GM18505 (cell line): ENCODE results near the gene PGM2.
"Not testable (repeated sequence)": the region's sequence is repeated elsewhere in the genome, so short reads cannot be mapped to it uniquely, and the experiment has no call there.

Experiments used
- ATAC-seq: cut with Tn5 transposase; IDR thresholded peaks from one replicate; pipeline ENCODE4 v1.9.1; 2021; ENCODE audit not compliant: unreplicated experiment
- POLR2A ChIP-seq: IDR thresholded peaks from 4 replicates; pipeline ENCODE4 v1.6.1; 2011; ENCODE audit warnings: borderline replicate concordance; ENCODE audit not compliant: insufficient read depth, insufficient read length; ENCODE audit errors: extremely low read depth

Gene PGM2

DNA sequence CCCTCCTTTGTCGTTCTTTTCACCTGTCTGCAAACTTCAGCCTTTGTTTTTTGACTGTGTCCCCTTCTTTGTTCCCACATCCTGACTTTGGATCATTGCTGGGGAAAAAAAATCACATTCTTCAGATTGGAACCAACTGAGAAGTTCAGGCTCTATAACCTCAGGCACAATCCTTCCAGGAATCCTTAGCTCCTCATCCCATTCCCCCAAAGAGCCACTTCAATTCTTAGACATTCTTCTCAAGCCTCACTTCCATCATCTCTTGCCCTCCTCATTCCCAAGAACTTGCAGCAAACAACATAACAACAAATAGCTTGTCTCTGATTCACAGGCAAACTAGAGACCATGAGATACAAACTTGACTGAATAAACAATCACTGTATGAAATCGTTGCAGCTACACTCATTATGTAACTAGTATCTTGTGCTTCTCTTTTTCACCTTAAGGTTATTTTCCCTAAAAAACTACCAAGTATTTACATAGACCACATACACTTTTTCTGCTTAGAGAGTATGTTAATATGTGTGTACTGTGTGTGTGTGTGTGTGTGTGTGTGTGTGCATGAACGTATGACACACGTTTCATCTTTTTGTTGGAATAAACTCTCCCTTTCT, 26.4 kb upstream of the PGM2 start:
- no peak for TF ChIP-seq POLR2A
- ATAC-seq, result no peak

DNA sequence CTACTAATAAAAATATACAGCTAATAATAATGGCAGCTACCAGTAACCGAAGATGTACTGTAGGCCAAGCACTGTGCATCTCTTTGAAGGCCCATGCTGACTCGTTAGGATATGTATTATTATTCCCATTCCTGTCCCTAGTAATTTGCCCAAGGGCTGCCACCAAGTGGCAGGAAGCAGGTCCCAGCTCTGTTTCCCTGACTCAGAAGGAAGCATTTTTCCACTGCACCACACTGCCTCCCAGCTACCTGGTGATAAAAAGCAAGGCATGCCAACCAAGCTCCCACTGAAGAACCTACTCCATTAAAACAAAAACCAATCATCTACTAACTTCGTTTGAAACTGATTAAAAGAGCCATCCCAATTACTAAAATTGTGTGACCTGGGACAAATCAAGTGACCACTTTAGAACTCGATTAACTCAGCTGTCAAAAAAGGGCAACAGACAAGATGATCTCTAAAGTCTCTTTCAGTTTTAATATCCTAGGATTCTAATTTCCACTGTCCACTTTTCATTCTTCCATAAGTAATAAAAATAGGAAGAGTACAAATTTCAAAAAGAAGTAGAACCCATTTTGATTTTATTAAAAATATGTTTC, 24.3 kb upstream of the PGM2 start:
- no peak for TF ChIP-seq POLR2A
- no peak for ATAC-seq

DNA sequence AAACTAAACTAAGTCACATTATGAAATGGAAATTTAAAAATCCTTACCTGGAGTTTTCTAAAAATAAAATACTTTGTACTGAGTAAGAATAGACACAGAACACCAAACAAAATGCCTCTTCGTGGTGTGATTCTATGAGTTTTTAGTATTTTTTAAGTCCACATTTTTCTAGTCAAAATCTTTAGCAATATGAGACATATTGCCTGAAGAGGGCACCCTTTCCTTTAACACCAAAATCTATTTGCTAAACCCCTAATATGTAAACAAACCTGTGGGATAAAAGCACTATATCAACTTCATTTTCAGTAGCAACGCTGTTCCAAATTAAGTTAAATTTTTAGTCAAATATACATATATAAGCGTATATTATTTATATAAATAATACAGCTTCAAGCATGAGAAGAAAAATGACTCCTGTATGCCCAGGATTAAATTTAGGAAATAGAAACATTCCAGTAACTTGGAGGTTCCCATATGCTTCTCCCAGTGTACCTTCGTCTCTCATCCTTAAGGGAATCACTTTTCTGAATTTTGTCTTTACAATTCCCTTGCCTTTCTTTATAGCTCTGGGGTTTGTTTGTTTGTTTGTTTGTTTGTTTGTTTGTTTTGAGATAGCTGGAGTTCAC, 23.0 kb upstream of the PGM2 start:
- no peak for TF ChIP-seq POLR2A
- ATAC-seq, result no peak

DNA sequence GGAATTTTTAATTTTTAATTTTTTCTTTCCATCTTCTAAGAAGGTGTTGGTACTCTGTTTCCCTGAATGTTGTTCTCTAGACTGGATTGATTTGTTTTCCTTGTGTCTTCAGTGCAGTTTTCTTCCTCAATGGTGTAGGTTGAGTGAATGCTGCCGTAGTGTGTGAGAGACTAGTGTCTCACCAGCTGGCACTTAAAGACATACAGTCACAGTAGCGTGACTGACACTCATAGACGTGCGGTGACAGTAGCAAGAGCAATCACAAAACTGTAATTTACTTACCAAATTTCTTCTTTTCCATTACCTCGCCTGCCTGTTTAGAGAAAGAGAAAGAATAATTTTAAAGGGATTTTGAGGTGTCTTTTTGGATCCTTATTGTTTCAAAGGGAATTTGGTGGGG, 21.4 kb upstream of the PGM2 start:
- no peak for TF ChIP-seq POLR2A
- no peak for ATAC-seq

DNA sequence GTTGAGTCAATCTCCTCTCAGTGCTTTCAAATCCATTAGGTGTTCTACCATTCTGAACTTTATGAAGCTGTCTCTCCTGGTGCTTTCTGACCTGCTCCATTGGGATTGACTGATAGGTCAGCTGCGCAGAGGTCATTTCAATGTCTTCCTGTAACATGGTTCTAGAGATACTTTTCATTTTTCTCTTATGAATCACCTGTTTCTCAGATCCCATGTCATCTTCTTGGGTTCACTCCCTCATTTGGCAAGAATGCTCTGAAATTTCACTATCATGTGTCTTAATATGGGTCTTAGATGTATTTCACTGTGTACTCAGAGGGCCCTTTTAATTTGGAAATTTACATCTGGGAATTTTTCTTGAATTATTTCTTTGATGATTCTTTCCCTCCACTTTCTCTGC, 13.8 kb upstream of the PGM2 start:
- no peak for ATAC-seq
- TF ChIP-seq POLR2A, result no peak

DNA sequence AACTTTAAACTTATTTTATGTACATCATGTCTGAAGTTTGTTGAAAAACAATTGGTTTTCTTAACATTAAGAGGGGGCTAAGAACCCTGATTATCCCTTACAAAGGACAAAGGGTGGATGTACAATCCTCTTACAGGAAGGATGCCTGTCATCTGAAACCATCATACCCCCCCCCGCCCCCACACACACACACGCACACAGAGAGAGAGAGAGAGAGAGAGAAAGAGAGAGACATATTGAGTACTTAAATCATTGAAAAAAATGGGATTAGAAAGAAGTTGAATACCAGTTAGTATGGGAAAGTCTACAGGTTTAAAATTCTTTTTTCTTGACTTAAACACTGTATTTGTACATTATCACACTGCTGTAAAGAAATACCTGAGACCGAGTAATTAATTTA, 10.9 kb upstream of the PGM2 start:
- no peak for TF ChIP-seq POLR2A

DNA sequence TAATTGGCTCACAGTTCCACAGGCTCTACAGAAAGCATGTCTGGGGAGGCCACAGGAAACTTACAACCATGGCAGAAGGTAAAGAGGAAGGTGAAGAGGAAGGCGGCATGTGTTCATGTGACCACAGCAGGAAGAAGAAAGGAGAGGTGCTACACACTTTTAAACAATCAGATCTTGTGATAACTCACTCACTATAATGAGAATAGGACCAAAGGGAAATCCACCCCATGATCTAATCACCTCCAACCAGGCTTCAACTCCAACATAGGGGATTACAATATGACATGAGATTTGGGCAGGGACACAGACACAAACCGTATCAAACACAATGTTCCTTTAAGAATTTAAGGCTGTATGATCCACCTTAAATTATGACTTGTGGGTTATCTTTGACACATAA, 10.5 kb upstream of the PGM2 start:
- no peak for ATAC-seq
- no peak for TF ChIP-seq POLR2A

More for the DNA sequence above, 10.9 kb upstream of the PGM2 start:
- no peak for ATAC-seq

DNA sequence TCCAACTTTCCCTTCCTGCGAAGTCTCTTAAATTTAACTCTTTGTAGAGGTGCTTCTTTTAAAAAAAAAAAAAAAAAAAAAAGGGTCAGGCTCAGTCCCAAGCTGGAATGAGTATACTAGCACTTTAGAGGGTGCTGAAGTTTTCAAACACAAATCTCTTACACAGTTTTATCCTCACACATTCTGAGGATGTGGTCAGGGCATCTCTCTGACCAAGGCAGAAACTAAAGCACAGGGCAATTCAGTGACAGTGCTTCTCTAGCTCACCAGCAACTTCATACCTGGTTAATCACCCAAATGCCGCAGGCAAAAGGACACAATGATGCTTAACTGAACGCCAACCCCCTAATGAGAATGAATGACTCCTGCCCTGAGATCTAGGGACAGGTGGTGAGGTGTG, 9.8 kb upstream of the PGM2 start:
- no peak for ATAC-seq
- TF ChIP-seq POLR2A, result no peak

DNA sequence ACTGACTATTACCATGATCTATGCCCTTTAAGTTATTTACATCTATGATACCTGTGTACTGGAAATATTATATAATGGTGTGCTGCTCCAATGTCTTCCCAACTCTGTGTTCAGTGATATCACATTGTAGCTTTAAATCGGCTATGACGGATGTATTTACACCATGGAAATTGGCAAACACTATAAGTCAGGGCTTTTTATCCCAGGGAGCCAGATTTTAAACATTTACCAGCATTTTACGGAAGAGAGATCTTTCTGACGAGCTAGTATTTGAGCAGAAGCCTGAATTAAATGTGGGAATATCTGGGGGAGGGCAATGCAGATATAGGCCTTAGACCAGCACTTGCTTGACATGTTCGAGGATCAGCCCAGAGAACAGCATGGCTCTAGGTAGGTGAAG, 7.7 kb upstream of the PGM2 start:
- ATAC-seq, result no peak
- no peak for TF ChIP-seq POLR2A

DNA sequence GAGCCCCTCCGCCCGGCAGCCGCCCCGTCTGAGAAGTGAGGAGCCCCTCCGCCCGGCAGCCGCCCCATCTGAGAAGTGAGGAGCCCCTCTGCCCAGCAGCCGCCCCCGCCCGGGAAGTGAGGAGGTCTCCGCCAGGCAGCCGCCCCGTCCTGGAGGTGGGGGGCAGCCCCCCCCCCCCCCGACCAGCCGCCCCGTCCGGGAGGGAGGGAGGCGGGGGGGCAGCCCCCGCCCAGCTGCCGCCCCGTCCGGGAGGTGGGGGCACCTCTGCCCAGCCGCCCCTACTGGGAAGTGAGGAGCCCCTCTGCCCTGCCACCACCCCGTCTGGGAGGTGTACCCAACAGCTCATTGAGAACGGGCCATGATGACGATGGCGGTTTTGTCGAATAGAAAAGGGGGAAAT, 6.0 kb upstream of the PGM2 start:
- ATAC-seq, result not testable (repeated sequence)

DNA sequence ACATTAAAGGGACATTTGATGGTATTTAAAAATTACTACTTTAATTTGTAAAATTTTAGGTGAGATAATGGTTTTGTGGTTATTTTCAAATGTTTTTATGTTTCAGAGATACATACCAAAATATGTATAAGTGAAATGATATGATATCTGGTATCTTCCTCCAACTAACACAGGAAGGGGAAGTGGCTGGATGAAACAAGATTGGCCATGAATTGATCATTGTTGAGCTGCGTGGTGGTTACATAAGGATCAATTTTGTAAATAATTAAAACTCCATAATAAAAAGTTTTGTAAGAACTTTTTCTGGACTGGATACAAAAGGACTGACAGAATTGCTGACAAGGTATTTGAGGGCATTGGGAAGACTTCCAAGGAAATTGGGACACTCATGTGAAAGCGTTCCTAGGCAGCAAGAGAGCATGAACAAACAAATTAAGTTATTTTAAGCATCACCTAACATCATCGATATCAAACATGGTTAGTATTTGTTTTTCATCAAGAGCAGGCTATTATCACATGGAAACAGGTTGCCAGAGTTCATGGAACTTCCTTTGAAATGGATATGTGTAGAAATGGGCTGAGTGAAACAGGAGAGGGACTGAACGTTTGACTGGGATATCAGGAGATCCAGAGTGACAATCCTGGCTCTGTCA, 4.4 kb upstream of the PGM2 start:
- no peak for ATAC-seq
- TF ChIP-seq POLR2A, result no peak

DNA sequence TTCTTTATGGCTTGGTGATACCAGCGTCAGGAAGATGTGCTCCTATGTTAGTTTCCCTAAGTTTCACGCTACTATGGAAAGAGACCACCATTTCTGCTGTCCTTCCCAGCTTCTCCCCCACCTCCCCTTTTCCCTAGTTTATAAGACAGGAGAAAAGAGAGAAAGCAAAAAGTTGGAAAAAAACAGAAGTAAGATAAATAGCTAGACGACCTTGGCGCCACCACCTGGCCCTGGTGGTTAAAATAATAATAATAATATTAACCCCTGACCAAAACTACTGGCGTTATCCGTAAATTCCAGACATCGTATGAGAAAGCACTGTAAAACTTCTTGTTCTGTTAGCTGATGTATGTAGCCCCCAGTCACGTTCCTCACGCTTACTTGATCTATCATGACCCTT, 985 bp upstream of the PGM2 start:
- not testable (repeated sequence) for ATAC-seq

DNA sequence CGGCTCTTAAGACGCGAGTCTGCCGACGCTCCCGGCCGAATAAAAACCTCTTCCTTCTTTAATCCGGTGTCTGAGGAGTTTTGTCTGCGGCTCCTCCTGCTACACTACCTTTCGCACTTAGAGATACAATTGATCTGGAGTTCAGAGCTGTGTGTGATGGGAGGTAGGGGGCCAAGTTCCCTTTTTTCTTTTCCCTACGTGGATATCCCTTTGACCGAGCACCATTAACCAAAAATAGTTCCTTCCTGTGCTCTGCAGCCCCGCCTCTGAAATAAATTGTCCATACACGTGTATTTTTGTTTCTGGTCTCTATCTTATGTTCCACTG, 555 bp upstream of the PGM2 start:
- ATAC-seq, result peak; percentile 2
- no peak for TF ChIP-seq POLR2A

DNA sequence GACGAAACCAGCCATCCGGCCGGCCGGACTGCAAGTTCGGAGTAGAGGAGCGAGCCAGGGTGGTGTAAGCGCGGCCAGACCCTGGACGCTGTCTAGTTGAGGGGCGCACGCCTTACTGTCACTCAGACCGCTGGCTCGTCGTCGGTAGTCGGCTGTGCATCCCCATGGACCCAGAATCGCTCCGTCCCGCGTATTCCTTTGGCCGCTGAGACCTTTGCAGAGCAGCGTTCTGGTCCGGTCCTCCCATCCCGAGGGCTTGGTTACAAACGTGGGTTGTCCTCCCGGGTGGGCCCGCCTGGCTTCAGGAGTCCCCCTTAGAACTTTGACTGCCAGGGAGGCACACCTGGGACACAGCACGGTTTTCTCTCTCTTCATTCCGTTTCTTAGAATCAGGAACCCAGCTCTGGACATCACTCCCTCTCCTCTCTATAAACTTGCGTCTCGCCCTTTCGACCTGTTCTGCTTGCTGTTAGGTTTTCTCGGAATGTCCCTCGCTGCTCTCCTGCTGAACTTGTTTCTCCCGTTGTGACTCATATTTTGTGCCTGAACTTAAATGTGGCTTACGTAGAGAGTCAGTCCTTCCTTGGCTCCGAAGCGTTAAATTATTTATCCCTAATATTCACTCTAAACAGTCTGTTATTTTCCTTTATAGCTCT, 672 bp downstream of the PGM2 start:
- no peak for TF ChIP-seq POLR2A
- peak; percentile 42 for ATAC-seq

DNA sequence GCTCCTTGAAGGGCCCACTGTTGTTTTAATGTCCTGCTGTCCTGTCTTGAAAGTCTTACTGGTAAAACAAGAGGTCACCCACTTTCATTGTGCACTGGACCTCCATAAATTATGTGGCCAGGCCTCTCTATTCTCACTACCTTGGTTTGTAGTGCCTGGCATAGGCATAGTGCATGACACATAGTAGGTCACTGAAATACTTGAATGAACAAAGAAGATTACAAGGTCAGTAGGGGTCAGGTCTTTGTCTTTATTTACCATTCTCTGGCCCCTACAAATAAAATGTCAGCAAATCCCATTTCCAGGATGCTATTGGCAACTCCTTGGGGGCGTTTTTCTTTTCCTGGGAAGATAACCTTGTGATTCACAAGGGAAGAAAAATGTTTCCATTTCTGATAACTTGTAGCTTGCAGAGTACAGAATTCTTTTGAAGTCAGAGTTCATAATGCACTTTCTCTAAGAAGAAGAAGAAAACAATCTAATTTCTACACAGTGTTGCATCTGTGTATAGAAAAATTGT, 1.4 kb downstream of the PGM2 start:
- TF ChIP-seq POLR2A, result no peak
- ATAC-seq, result no peak
